ENCODE measurements around the gene SIRT7.

SIRT7 gene

GRCh38 chr17:81911969-81912368, 6.0 kb downstream of the SIRT7 start:
- TF ChIP-seq CTCF (IDR thresholded peaks at IDR 0.05; ENCODE audit: low read depth, low read length): no peak
- DNase-seq (ENCODE audit: extremely low read depth, low read depth): no peak

GRCh38 chr17:81911277-81911961, 6.6 kb downstream of the SIRT7 start, which contains the start of gene PCYT2:
TSS of gene PCYT2 (minus strand) at chr17:81911399. CDS start at chr17:81911355, 44 bp downstream.
- DNase-seq (ENCODE audit: extremely low read depth, low read depth): no peak
- TF ChIP-seq CTCF (IDR thresholded peaks at IDR 0.05; ENCODE audit: low read depth, low read length): no peak

DNA sequence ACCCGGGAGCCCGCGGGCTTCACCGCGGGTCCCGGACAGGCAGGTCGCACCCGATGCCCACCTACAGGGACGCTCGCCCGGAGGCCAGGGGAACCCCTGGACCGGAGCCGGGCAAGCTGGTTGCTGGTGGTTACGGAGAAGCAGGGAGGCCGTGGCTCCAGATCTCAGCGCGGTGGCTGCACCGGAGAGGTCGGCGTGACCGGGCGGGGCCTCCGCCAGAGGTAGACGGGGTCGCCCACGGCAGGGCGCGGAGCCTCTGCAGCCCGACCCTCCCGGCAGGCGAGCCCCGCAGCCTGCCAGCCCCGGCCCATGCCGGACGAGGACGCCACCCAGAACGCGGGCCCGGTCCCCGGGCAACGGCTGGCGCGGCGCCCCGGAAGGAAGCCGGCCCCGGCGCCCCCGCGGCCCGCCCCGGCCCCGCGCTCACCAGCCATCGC, 7.1 kb downstream of the SIRT7 start:
- DNase-seq (ENCODE audit: extremely low read depth, low read depth): no peak
- no peak for TF ChIP-seq CTCF (IDR thresholded peaks at IDR 0.05; ENCODE audit: low read depth, low read length)

DNA sequence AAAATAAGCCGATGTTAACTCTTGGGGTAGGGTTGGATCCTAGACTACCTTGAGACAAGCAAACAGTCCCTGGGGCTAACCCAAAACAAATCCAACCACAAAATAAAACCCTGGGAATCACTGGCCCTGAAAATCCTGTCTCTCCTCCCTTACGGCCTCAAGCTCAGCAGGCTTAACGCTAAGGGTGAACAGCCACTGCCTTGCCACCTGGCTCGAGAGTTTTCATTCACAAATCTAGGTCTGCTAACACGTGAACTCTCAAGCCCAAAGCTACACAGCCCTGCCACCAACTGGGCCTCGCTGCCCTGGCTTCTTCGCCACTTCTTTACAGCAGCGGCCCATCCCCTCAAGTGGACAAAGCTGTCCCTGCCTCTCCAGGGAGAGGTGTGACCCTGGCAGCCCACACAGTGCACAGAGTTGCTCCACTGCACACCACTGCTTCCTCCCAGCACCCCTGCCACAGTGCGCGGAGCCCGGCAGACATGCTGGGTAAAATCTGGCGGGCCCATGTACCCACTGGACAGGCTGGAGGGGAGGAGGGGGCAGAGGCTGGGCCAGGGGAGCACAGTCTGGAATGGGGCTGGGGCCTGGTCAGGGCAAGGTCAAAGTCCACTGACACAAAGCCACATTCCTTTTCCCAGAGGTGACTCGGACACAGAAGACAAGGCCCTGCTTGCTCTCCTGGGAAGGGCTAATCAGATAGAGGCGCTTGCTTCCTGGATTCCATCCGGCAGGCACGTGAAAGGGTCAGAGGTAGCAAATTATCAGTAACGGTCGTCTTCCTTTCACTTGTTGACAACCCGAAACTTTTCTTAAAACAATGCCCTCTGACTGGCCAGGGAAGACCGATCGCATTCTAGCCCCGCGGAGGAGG, 7.8 kb downstream of the SIRT7 start:
- no peak for DNase-seq (ENCODE audit: extremely low read depth, low read depth)
- TF ChIP-seq CTCF (IDR thresholded peaks at IDR 0.05; ENCODE audit: low read depth, low read length): no peak

GRCh38 chr17:81909231-81909630, 8.7 kb downstream of the SIRT7 start:
- no peak for DNase-seq (ENCODE audit: extremely low read depth, low read depth)

DNA sequence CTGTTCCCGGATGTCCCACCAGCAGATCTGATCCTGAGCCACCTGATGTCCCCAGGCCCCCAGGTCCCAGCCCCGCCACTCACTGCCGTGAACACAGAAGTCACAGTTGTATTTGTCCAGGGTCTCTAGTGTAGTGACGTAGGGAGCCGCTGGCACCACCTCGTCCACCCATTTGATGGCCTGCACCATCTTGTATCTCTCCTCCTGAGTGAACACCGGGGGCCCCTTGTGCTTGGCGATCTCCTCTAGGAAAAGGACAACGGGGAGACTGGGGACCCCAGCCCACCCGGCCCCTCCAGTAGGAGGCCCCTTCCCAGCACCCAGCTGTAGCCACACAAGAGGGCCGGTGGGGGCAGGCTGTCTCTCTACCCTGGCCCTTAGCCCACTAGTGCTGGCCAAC, 9.2 kb downstream of the SIRT7 start:
- no peak for TF ChIP-seq CTCF (IDR thresholded peaks at IDR 0.05; ENCODE audit: low read depth, low read length)
- no peak for DNase-seq (ENCODE audit: extremely low read depth, low read depth)

More at GRCh38 chr17:81909231-81909630, 8.7 kb downstream of the SIRT7 start:
- TF ChIP-seq CTCF (IDR thresholded peaks at IDR 0.05; ENCODE audit: low read depth, low read length): no peak

Measured in AG09319 (cell line).